ENCODE measurements around the gene LDLRAD4. TPM values are rescaled to one million over a fixed set of nuclear protein-coding genes. Genes with fewer than 3 reads are reported as not detected.

The LDLRAD4 gene
- total RNA-seq, 1 donor from 2014 or later = 34.5 TPM

DNA sequence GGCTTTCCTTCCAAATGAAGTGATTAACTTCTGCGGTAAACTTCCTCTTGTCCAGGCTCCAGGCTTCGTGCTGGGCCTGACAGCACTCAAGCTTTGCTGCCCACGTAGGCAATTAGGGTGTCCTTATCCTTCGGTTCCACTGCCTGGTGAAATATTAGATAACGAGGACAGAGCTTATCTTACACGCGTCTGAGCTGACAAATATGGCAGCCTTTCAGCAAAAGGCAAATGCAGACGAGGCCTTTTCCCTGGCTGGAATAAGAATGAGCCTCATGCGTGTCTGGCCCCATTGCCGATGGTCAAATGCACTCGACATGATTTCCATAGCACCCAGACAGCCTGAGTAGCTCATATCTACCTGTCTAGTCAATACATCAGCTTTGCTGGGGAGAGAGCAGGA is 366.3 kb downstream of the LDLRAD4 start:
- H3K27ac Mint-ChIP-seq = no peak overlapping the region
- peaks cover 54% of the 10 kb centered on the region for H3K4me1 Mint-ChIP-seq (ENCODE audit: low read depth)
- no peak for DNase-seq (ENCODE audit: low spot score)
- H3K9me3 Mint-ChIP-seq = no peaks in the 10 kb centered on the region
- H3K36me3 Mint-ChIP-seq (ENCODE audit: low read depth) = peaks cover 6% of the 10 kb centered on the region
- no peaks in the 10 kb centered on the region for H3K27me3 Mint-ChIP-seq (ENCODE audit: insufficient read depth)
- no peak overlapping the region for H3K4me3 Mint-ChIP-seq
- intact Hi-C loops (cut with micrococcal nuclease) = loop anchor here (10.0 kb wide), 1 partner anchor 750 kb away; no protein-coding TSS in a partner anchor

DNA sequence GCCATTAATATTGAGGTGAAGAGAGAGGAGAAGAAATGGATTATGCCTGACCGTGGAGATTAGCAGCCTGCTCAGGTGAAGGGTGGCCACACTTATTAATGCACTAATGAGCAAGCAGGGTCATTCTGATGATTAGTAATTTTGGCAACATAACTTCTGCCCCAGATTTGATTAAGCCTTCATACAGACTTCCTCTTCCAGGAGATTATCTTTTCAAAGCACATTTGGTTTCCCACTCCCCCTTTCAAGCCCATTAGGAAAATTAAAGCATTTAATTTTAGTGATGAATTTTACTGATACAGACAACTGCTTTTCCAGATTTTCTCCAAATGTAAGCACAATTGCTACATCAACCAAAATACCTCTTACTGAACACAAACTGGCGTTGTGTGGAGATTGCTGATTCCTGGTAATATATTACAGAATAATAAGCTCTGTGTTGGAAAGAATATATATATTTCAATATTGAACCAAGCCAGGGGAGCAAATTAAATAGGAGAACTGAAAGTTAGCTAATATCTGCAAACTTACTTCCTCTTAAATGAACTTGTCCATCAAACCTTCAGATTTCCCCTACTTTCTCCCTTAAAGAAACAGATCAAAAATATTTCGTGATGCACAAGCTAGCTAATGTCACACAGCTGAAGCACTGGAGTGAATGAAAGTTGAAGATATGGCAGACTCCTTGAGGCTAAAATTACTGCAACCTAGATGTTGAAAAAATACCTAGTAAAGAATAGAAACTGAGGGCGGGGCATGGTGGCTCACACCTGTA is 367.0 kb downstream of the LDLRAD4 start:
- DNase-seq (ENCODE audit: low spot score) = no peak
- peaks cover 8% of the 10 kb centered on the region for H3K36me3 Mint-ChIP-seq (ENCODE audit: low read depth)
- H3K4me3 Mint-ChIP-seq = no peak overlapping the region
- H3K9me3 Mint-ChIP-seq = no peaks in the 10 kb centered on the region
- intact Hi-C loops (cut with micrococcal nuclease) = loop anchor here (1.0 to 10.0 kb wide), 6 partner anchors 8 to 751 kb away; no protein-coding TSS in a partner anchor
- no peak overlapping the region for H3K27ac Mint-ChIP-seq
- no peaks in the 10 kb centered on the region for H3K27me3 Mint-ChIP-seq (ENCODE audit: insufficient read depth)
- peaks cover 55% of the 10 kb centered on the region for H3K4me1 Mint-ChIP-seq (ENCODE audit: low read depth)

GRCh38 chr18:13587001-13587400 is 368.4 kb downstream of the LDLRAD4 start:
- Mint-ChIP-seq H3K27me3 (ENCODE audit: insufficient read depth) (no peaks in the 10 kb centered on the region), H3K9me3 (no peaks in the 10 kb centered on the region), H3K4me1 (ENCODE audit: low read depth) (peaks cover 59% of the 10 kb centered on the region), H3K4me3 (no peak overlapping the region), H3K36me3 (ENCODE audit: low read depth) (peaks cover 8% of the 10 kb centered on the region), H3K27ac (peak overlapping the region; percentile 59)
- DNase-seq (ENCODE audit: low spot score) = no peak
- intact Hi-C loops (cut with micrococcal nuclease) = loop anchor here (10.0 kb wide), 1 partner anchor 752 kb away; no protein-coding TSS in a partner anchor

GRCh38 chr18:13587477-13587876 is 368.9 kb downstream of the LDLRAD4 start:
- H3K4me3 Mint-ChIP-seq = no peak overlapping the region

DNA sequence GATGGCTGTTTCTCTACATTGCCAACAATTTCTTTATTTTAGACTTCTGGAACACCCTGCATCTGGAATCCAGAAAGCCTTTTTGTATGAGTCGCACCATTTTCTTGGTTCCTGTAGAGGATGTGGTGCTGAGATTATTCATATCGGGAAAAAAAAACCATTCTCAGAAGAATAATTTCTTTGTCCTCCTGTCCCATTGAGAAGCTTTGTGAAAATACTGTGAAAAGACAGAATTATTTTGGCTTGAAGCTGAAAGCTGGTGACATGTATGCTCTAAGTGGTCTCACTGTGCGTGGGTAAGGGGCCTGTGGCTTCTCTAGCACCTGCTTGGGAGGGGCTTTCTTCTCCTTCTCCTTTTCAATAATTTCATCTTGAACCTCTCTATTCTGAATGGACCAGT is 369.4 kb downstream of the LDLRAD4 start:
- intact Hi-C loops (cut with micrococcal nuclease) = loop anchor here (10.0 kb wide), 1 partner anchor 753 kb away; no protein-coding TSS in a partner anchor
- H3K27ac Mint-ChIP-seq = peak overlapping the region; percentile 70

More at GRCh38 chr18:13587477-13587876, 368.9 kb downstream of the LDLRAD4 start:
- peaks cover 64% of the 10 kb centered on the region for H3K4me1 Mint-ChIP-seq (ENCODE audit: low read depth)
- no peaks in the 10 kb centered on the region for H3K27me3 Mint-ChIP-seq (ENCODE audit: insufficient read depth)
- H3K9me3 Mint-ChIP-seq = no peaks in the 10 kb centered on the region
- peak overlapping the region; percentile 59 for H3K27ac Mint-ChIP-seq
- peaks cover 8% of the 10 kb centered on the region for H3K36me3 Mint-ChIP-seq (ENCODE audit: low read depth)
- intact Hi-C loops (cut with micrococcal nuclease) = loop anchor here (10.0 kb wide), 1 partner anchor 753 kb away; no protein-coding TSS in a partner anchor
- DNase-seq (ENCODE audit: low spot score) = no peak

DNA sequence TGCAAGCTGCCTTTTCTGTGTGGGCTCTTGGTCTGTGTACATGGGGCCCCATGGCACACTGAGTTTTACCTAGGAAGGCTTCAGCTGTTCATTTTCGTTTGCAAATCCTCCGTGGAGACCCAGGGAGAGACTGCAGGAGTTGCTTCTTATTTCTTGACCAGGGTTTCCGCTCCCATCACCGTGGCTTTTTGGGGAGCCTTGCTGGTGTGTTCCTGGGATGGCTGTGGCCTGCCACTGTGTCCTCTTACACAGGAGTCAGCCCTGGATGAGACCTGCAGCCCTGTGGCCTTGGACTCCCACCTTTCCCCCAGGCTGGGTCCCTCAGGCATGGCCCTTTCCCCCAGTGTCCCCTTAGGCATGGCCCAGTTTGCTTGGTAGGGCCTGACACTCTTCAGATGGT is 370.8 kb downstream of the LDLRAD4 start:
- no peaks in the 10 kb centered on the region for H3K9me3 Mint-ChIP-seq
- H3K36me3 Mint-ChIP-seq (ENCODE audit: low read depth) = peaks cover 8% of the 10 kb centered on the region
- no peaks in the 10 kb centered on the region for H3K27me3 Mint-ChIP-seq (ENCODE audit: insufficient read depth)
- H3K4me3 Mint-ChIP-seq = no peak overlapping the region
- H3K4me1 Mint-ChIP-seq (ENCODE audit: low read depth) = peaks cover 60% of the 10 kb centered on the region
- no peak for DNase-seq (ENCODE audit: low spot score)
- intact Hi-C loops (cut with micrococcal nuclease) = loop anchor here (10.0 kb wide), 1 partner anchor 755 kb away; no protein-coding TSS in a partner anchor
- no peak overlapping the region for H3K27ac Mint-ChIP-seq

More for the DNA sequence above, 369.4 kb downstream of the LDLRAD4 start:
- Mint-ChIP-seq H3K4me3 (peak overlapping the region; percentile 55), H3K36me3 (ENCODE audit: low read depth) (peaks cover 8% of the 10 kb centered on the region), H3K9me3 (no peaks in the 10 kb centered on the region), H3K27me3 (ENCODE audit: insufficient read depth) (no peaks in the 10 kb centered on the region), H3K4me1 (ENCODE audit: low read depth) (peaks cover 64% of the 10 kb centered on the region)
- no peak for DNase-seq (ENCODE audit: low spot score)

- intact Hi-C loops (cut with micrococcal nuclease) = loop anchor here (10.0 kb wide), 1 partner anchor 755 kb away; no protein-coding TSS in a partner anchor
- peaks cover 57% of the 10 kb centered on the region for H3K4me1 Mint-ChIP-seq (ENCODE audit: low read depth)
- H3K27ac Mint-ChIP-seq = peak overlapping the region; percentile 29
- H3K9me3 Mint-ChIP-seq = peaks cover 4% of the 10 kb centered on the region
- no peaks in the 10 kb centered on the region for H3K27me3 Mint-ChIP-seq (ENCODE audit: insufficient read depth)
- peaks cover 8% of the 10 kb centered on the region for H3K36me3 Mint-ChIP-seq (ENCODE audit: low read depth)
- H3K4me3 Mint-ChIP-seq = no peak overlapping the region
- DNase-seq (ENCODE audit: low spot score) = no peak
Observed at GRCh38 chr18:13589943-13590342, 371.4 kb downstream of the LDLRAD4 start.

DNA sequence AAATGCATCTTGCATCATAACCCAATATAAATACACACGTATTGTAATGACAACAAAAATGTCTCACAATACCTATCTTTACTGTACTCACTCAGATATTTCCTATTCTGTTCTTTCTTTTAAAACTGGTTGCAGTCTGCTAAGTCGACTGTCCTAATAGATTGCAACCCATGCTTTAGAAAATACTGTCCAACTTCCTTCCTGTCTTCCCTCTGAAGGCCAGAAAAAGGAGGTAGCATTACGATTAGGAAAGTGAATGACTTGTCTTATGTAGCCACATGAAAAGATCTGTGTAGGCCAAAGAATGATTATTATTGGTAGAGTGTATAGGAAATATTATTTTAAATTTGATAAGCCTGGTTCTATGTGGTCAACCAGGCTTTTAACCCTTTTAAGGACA is 373.7 kb downstream of the LDLRAD4 start:
- Mint-ChIP-seq H3K4me3 (no peak overlapping the region), H3K4me1 (ENCODE audit: low read depth) (peaks cover 35% of the 10 kb centered on the region), H3K27me3 (ENCODE audit: insufficient read depth) (no peaks in the 10 kb centered on the region), H3K9me3 (peaks cover 27% of the 10 kb centered on the region), H3K27ac (no peak overlapping the region), H3K36me3 (ENCODE audit: low read depth) (peaks cover 20% of the 10 kb centered on the region)
- intact Hi-C loops (cut with micrococcal nuclease) = no loop called here
- DNase-seq (ENCODE audit: low spot score) = no peak

- Mint-ChIP-seq H3K36me3 (ENCODE audit: low read depth) (peaks cover 35% of the 10 kb centered on the region), H3K4me1 (ENCODE audit: low read depth) (peaks cover 23% of the 10 kb centered on the region), H3K9me3 (peaks cover 46% of the 10 kb centered on the region), H3K27ac (no peak overlapping the region), H3K27me3 (ENCODE audit: insufficient read depth) (no peaks in the 10 kb centered on the region), H3K4me3 (no peak overlapping the region)
- intact Hi-C loops (cut with micrococcal nuclease) = no loop called here
- no peak for DNase-seq (ENCODE audit: low spot score)
Observed at GRCh38 chr18:13594551-13594950, 376.0 kb downstream of the LDLRAD4 start.

- DNase-seq (ENCODE audit: low spot score) = no peak
- intact Hi-C loops (cut with micrococcal nuclease) = loop anchor here (1.0 kb wide), 2 partner anchors 11 to 15 kb away; no protein-coding TSS in a partner anchor
- peaks cover 8% of the 10 kb centered on the region for H3K4me1 Mint-ChIP-seq (ENCODE audit: low read depth)
- H3K27ac Mint-ChIP-seq = no peak overlapping the region
- H3K9me3 Mint-ChIP-seq = peaks cover 52% of the 10 kb centered on the region
- H3K27me3 Mint-ChIP-seq (ENCODE audit: insufficient read depth) = no peaks in the 10 kb centered on the region
- H3K36me3 Mint-ChIP-seq (ENCODE audit: low read depth) = peaks cover 31% of the 10 kb centered on the region
- no peak overlapping the region for H3K4me3 Mint-ChIP-seq
Observed at GRCh38 chr18:13597068-13597467, 378.5 kb downstream of the LDLRAD4 start.

- Mint-ChIP-seq H3K27ac (no peak overlapping the region), H3K36me3 (ENCODE audit: low read depth) (peaks cover 31% of the 10 kb centered on the region), H3K27me3 (ENCODE audit: insufficient read depth) (no peaks in the 10 kb centered on the region), H3K4me1 (ENCODE audit: low read depth) (peaks cover 4% of the 10 kb centered on the region), H3K9me3 (peaks cover 52% of the 10 kb centered on the region), H3K4me3 (no peak overlapping the region)
- DNase-seq (ENCODE audit: low spot score) = no peak
- intact Hi-C loops (cut with micrococcal nuclease) = no loop called here
Observed at GRCh38 chr18:13598591-13598990, 380.0 kb downstream of the LDLRAD4 start.

DNA sequence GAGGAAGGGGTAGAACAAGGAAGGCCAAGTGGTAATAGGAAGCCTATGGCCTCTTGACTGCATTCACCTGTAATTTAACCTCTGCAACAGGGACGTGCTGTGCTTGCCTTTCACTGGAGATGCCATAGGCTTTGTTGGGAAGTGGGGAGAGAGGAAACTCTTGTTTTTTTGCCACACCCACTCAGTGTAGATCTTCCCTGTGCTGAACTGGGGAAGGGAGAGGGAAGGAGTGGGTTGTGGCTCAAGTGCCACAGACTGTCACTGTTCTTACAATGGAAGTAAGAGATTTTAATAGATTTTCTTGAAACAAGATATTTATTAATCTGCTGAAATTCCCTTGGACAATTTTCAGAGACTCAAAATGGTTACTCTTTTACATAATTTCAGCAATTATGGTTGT is 380.5 kb downstream of the LDLRAD4 start:
- no peak for DNase-seq (ENCODE audit: low spot score)
- Mint-ChIP-seq H3K36me3 (ENCODE audit: low read depth) (peaks cover 31% of the 10 kb centered on the region), H3K9me3 (peaks cover 52% of the 10 kb centered on the region), H3K27ac (no peak overlapping the region), H3K27me3 (ENCODE audit: insufficient read depth) (no peaks in the 10 kb centered on the region), H3K4me1 (ENCODE audit: low read depth) (peaks cover 4% of the 10 kb centered on the region), H3K4me3 (no peak overlapping the region)
- intact Hi-C loops (cut with micrococcal nuclease) = no loop called here

GRCh38 chr18:13603304-13604019 is 384.9 kb downstream of the LDLRAD4 start:
- no peaks in the 10 kb centered on the region for H3K27me3 Mint-ChIP-seq (ENCODE audit: insufficient read depth)
- peaks cover 9% of the 10 kb centered on the region for H3K36me3 Mint-ChIP-seq (ENCODE audit: low read depth)
- DNase-seq (ENCODE audit: low spot score) = no peak
- no peak overlapping the region for H3K4me3 Mint-ChIP-seq
- peaks cover 13% of the 10 kb centered on the region for H3K9me3 Mint-ChIP-seq
- intact Hi-C loops (cut with micrococcal nuclease) = no loop called here
- no peaks in the 10 kb centered on the region for H3K4me1 Mint-ChIP-seq (ENCODE audit: low read depth)
- no peak overlapping the region for H3K27ac Mint-ChIP-seq

Data from activated T-helper 1 cell treated with anti-CD3 and anti-CD28 coated beads, Interleukin-12 subunit alpha, Interleukin-12 subunit beta, Interleukin-2, Interleukin-4 antibody, amounts not matched to agents 30 ng/mL and 10 ng/mL and 1 ng/mL, durations not matched to agents 14 hours and 24 hours and 36 hours (primary cell).